Stimulated activated CD4-positive, alpha-beta T cell treated with anti-CD3 and anti-CD28 coated beads, TNF-alpha, amount 100 ng/mL, for 1 hour (primary cell): ENCODE measurements around the gene CD84.
"Not testable (repeated sequence)": the region's sequence is repeated elsewhere in the genome, so short reads cannot be mapped to it uniquely, and the experiment has no call there.

Experiments
- DNase-seq, 3 donors: peaks; one replicate each; pipeline ENCODE4 v3.0.0-alpha.2; 2020; ENCODE audit warnings: low read depth in 3 of 3, low spot score in 1 of 3

CD84 gene

DNA sequence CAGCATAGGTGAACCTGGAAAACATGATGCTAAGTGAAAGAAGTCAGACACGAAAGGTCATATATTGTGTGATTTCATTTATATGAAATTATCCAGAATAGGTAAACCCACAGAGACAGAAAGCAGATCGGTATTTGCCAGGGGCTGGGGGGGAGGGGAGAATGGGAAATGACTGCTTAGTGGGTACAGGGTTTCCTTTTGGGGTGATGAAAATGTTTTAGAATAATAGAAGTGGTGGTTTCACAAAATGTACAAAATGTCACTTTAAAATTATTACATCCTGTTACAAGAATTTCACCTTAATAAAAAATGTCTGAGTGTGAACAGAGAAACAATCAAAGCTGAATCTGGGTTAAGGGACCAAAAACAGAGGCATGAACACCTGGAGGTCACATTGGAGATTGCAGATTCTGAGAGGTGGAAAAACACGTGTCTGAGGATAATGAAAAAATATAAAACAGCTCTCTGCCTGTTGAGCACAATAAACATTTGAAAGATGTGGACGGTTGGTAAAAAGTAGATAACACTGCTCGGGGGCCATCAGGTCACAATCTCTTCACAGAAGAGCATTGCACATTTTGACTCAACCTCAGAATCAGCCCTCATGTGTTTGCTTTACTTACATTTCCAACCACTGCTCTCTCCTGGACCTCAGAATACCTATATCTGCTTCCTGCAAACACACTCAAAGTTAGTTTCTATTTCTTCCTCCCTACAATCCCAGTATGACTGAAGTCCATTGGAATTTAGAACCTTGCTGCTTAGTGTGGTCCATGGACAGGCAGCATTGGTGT, 59.5 kb downstream of the CD84 start:
- DNase-seq: no peak

DNA sequence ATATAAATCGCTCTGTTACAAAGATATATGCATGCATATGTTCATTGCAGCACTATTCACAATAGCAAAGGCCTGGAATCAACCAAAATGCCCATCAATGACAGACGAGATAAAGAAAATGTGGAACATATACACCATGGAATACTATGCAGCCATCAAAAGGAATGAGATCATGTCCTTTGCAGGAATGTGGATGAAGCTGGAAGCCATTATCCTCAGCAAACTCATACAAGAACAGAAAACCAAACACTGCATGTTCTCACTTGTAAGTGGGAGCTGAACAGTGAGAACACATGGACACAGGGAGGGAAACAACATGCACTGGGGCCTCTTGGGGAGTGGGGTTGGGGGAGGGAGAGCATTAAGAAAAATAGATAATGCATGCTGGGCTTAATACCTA, 61.8 kb downstream of the CD84 start:
- DNase-seq: not testable (repeated sequence)

DNA sequence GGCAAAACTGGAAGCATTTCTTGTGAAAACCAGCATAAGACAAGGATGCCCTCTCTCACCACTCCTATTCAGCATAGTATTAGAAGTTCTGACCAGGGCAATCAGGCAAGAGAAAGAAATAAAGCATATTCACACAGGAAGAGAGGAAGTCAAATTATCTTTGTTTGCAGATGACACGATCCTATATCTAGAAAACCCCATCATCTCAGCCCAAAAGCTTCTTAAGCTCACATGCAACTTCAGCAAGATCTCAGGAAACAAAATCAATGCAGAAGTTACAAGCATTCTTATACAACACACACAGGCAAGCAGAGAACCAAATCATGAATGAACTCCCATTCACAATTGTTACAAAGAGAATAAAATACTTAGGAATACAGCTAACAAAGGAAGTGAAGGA, 63.4 kb downstream of the CD84 start:
- not testable (repeated sequence) for DNase-seq

DNA sequence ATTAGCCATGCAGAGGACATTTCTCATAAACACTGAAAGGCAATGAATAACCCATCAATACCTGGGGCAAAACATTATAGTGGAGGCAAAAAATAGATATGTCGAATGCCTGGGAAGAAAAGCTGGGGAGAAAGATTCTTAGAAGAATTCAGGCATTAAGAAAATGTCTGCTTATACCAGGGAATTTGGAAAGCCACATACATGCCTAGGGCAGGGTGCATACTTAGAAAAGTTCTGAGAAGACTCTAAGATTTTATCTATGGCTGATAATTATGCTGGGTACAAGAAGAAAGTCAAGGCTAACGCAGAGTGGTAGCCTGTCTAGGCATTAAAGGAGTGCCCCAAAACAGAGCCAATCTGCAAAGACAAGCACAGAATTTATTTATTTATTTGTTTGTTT, 74.6 kb downstream of the CD84 start:
- DNase-seq: no peak

DNA sequence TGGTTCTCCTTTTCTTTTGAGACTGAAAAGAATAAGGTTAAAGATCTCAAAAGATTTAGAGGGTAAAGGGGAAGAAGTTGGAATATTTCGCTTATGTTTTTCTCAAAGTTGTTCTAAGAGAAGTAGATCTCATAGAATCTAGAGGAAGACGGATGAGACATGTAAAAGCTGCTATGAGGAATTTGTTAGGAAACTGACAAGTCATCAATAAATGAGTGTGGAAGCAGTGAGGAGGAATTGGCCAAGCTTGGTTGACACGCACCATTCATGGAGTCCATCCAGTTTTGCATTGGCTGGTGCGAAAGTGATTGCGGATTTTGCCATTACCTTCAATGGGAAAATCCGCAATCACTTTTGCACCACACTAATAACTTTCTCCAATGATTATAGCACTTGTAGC, 76.2 kb downstream of the CD84 start:
- no peak for DNase-seq

DNA sequence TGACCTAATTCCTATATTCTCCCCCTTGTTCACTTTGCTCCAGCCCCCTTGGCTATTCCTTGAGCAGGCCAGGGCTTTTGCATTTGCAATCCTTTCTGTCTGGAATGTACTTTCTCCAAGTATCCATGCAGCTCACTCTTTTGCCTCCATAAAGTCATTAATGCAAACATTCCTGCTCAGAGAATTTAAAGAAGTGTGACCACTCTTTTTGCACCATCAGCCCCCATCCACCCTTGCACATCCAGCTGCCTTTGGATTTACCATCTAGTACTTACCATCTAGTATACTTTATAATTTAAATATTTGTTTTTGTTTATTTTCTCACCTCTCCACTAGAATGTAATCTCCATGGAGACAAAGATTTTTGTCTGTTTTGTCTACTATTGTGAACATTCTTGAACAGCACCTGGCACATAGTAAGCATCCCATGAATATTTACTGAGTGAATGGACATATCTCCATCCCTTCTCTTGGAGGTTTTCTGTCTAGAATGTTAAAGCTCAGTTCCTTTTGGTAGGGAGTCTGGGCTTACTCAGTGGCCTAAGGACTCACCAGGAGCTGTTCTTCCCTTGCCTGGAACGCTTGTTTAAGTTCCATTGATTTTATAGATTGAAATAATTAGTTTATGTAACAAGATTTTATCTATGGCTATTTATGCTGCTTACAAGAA, 78.8 kb downstream of the CD84 start:
- DNase-seq: no peak

DNA sequence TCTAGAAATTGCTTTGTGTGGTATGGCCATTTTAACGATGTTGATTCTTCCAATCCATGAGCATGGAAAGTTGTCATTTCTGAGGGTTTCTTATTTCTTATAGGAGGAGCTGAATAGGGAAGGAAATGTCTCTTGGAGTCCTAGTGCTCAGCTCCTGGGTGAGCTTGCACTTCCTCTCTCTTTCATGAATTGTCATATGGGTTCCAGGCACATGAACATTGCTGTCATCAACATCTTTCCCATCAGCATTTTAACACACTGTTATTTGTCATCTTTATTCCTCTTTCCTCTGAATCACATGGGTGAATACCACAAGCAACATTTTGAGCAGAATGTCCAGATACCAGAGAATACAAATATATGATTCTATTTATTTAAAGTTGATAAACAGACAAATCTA, 79.7 kb downstream of the CD84 start:
- no peak for DNase-seq

DNA sequence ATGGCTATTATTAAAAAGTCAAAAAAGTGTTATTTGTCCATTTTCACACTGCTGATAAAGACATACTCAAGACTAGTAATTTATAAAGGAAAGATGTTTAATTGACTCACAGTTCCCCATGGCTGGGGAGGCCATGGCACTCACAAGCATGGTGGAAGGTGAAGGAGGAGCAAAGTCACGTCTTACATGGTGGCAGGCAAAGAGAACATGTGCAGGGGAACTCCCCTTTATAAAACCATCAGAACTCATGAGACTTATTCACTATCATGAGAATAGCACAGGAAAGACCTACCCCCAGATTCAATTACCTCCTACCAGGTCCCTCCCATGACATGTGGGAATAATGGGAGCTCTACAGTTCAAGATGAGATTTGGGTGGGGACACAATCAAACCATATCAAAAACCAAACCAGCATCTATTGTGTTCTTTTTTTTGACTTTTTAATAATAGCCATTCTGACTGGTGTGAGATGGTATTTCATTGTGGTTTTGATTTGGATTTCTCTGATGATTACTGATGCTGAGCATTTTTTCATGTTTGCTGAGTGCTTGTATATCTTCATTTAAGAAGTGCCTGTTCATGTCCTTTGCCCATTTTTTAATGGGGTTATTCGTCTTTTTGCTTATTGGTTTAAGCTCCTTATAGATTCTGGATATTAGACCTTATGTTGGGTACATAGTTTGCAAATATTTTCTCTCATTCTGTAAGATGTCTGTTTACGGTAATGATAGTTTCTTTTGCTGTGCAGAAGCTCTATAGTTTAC, 80.8 kb downstream of the CD84 start:
- not testable (repeated sequence) for DNase-seq

DNA sequence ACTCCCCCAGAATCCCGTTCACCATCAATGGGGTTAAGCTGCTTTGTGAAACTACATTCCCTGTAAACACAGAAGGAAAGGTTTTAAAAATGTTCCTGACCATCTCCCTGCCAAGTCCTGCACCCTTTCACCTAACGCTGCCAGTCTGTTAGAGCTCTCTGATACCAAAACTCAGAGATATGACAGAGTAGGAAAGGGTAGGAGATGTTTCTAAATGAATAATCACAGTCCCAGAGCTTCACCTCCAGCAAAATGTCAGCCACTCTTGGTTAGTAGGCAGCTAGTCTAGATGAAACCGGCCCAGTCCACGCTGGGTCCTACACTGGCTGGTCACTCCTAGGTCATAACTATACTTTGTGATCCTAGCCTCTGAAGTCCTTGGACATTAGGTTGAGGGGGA, 83.0 kb downstream of the CD84 start:
- DNase-seq: no peak

DNA sequence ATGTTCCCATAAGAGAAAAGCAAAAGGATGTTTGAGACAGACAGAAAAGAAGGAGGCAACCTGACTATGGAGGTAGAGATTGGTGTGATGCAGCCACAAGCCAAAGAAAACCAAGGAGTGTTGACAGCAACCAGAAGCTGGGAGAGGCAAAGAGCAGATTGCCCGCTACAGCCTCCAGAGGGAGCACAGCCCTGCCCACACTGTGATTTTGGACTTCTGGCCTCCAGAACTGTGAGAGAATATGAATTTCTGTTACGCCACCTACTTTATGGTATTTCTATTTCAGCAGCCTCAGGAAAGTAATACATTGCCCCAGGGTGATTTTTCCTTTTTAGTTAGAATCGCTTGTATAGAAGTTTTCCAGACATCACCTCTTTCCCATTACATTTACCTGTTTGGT, 84.7 kb downstream of the CD84 start:
- DNase-seq: no peak

DNA sequence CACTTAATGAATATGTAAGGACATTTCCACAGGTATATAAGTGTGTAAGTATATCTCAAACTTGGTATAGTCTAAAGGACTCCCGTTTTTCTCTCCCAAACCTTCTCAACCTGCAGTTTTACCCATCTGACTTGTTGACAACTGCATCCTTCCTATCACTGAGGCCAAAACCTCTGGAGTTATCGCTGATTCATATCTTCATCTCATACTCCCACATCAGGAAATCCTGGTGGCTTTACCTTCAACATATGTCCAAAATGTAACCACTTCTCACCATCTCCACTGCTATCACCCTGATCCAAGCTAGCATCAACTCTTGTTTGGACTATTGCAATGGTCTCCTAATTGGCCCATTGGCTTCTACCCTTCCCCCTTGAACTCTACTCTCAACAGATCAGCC, 86.7 kb downstream of the CD84 start:
- DNase-seq: no peak

DNA sequence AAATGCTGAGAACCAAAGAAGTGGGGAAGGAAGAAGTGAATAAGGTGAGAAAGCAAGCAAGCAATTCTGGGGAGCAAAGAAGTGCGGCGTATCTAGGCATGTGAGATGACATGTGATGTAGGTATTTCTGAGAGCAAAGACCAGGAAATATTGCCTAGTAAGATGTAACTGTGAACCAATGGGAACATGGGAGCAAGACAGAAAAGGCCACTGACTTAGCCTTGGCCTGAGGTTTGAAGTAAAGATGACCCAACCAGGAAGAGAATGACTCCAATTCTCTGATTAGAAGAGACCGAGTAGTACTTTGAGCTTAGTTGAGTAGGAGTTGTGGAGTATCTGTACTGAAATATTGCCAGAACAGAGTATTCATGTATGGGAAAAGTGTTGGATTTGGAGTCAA, 87.3 kb downstream of the CD84 start:
- DNase-seq: no peak
